K562 (cell line): ENCODE measurements around the gene GLP2R. TPM values are rescaled to one million over a fixed set of nuclear protein-coding genes. Genes with fewer than 3 reads are reported as not detected.

Source experiments
- ATAC-seq: fragments of 200-7000 bp; cut with Tn5 transposase; 3 replicates; pipeline ENCODE4 v1.9.1; 2020; ENCODE audit warnings: moderate library complexity
- BruUV-seq: library from RNA; stranded (reverse); fragments of 400-500 nt; replicated peaks from 2 replicates; lab custom pipeline; 2021; lab: Mats Ljungman, UMichigan
- CTCF ChIA-PET: fragments of 300-600 bp; formaldehyde crosslinking; extraction: SDS; loops from one replicate; lab custom pipeline; 2021; ENCODE audit warnings: low intra/inter-chr PET ratio; lab: Yijun Ruan, JAX
- POLR2A ChIA-PET: fragments of 300-600, 350-650 bp; sonication (Branson Sonifier 250); formaldehyde crosslinking; extraction: SDS; loops from one replicate; lab custom pipeline; 2021; ENCODE audit warnings: antibody characterized with exemption, inconsistent platforms; lab: Yijun Ruan, JAX
- DNase-seq, 4 experiments: peaks; one replicate each; pipeline versions ENCODE4 v3.0.0 to v3.0.0-alpha.2; 2011 to 2018; ENCODE audit warnings: low spot score in 3 of 4, mixed read lengths in 3 of 4; ENCODE audit errors: extremely low read depth in 1 of 4
- FAIRE-seq: peaks from 2 replicates; lab custom pipeline; 2011; peaks lifted over from hg19 to GRCh38; lab: Jason Lieb, UNC
- H2AFZ ChIP-seq: 2 replicates; pipeline ENCODE4 v1.6.0; 2011; ENCODE audit warnings: low read depth, low read length, control low read depth, inconsistent platforms
- H3K27ac ChIP-seq: fragments of 200-600 bp; 3 replicates; pipeline ENCODE4 v1.8.0; 2011; ENCODE audit warnings: low read depth, mild to moderate bottlenecking, control low read depth, inconsistent platforms, low read length, moderate library complexity, mixed read lengths; ENCODE audit errors: extremely low read depth
- H3K27me3 ChIP-seq, 2 experiments: fragments of 300-600 bp in 1 of 2; 2 replicates in 1 of 2; 3 replicates in 1 of 2; pipeline versions ENCODE4 v1.6.0 to v1.8.0; 2011; ENCODE audit warnings: inconsistent platforms in 2 of 2, low read length in 2 of 2, mild to moderate bottlenecking in 1 of 2, mixed read lengths in 1 of 2, moderate library complexity in 1 of 2; ENCODE audit not compliant: control insufficient read depth in 2 of 2, insufficient read depth in 2 of 2
- H3K36me3 ChIP-seq: fragments of 300-600 bp; 3 replicates; pipeline ENCODE4 v1.8.0; 2011; ENCODE audit warnings: mild to moderate bottlenecking, low read length, inconsistent platforms; ENCODE audit not compliant: control insufficient read depth, insufficient read depth
- H3K4me1 ChIP-seq, 2 experiments: fragments of 200-600 bp in 1 of 2; replicated peaks in 1 of 2; 2 replicates in 1 of 2; 3 replicates in 1 of 2; pipeline versions ENCODE4 v1.5.1 to v1.8.0; 2011; ENCODE audit warnings: inconsistent platforms in 2 of 2, low read length in 2 of 2, mild to moderate bottlenecking in 1 of 2, mixed read lengths in 1 of 2, moderate library complexity in 1 of 2; ENCODE audit not compliant: control insufficient read depth in 2 of 2, insufficient read depth in 2 of 2
- H3K4me2 ChIP-seq: 2 replicates; pipeline ENCODE4 v1.6.1; 2011; ENCODE audit warnings: low read length, control low read depth, inconsistent platforms, mixed read lengths; ENCODE audit not compliant: insufficient read depth
- H3K4me3 ChIP-seq: fragments of 200-600 bp; sonication (generic), shearing (Covaris generic); 2 replicates; pipeline ENCODE4 v1.5.1; 2016; ENCODE audit warnings: control low read depth, inconsistent platforms
- H3K79me2 ChIP-seq: fragments of 200-600 bp; 3 replicates; pipeline ENCODE4 v1.8.0; 2011; ENCODE audit warnings: low read length, inconsistent platforms; ENCODE audit not compliant: control insufficient read depth, insufficient read depth
- H3K9ac ChIP-seq, 2 experiments: 2 replicates each; pipeline versions ENCODE4 v1.6.0 to v1.6.1; 2011; ENCODE audit warnings: low read depth in 2 of 2, low read length in 2 of 2, control low read depth in 1 of 2, inconsistent platforms in 1 of 2, mild to moderate bottlenecking in 1 of 2, mixed read lengths in 1 of 2; ENCODE audit not compliant: insufficient read depth in 1 of 2
- H3K9me1 ChIP-seq: one replicate; pipeline ENCODE4 v1.6.0; 2011; ENCODE audit warnings: inconsistent platforms, mild to moderate bottlenecking, low read length, moderate library complexity; ENCODE audit not compliant: control insufficient read depth, insufficient read depth
- H3K9me3 ChIP-seq: replicated peaks from 2 replicates; pipeline ENCODE4 v1.5.1; 2011; ENCODE audit warnings: low read depth, low read length, inconsistent platforms; ENCODE audit not compliant: control insufficient read depth, insufficient read depth
- H4K20me1 ChIP-seq: replicated peaks from 2 replicates; pipeline ENCODE4 v1.6.1; 2011; ENCODE audit warnings: low read length, inconsistent platforms, mixed read lengths; ENCODE audit not compliant: control insufficient read depth, insufficient read depth
- BDP1 ChIP-seq: IDR thresholded peaks from 3 replicates; pipeline ENCODE4 v1.6.1; 2011; ENCODE audit not compliant: insufficient read length, insufficient read depth
- HNRNPH1 ChIP-seq: fragments of 200-400 bp; formaldehyde crosslinking; optimal IDR thresholded peaks from 2 replicates; pipeline ENCODE3; 2017; ENCODE audit warnings: low read depth, mild to moderate bottlenecking, low read length, moderate library complexity
- NCOA6 ChIP-seq: fragments of 450-650 bp; IDR thresholded peaks from 2 replicates; pipeline ENCODE4 v1.6.1; 2017; ENCODE audit warnings: mild to moderate bottlenecking
- NFE2 ChIP-seq: IDR thresholded peaks from 2 replicates; pipeline ENCODE4 v1.6.1; 2014; ENCODE audit warnings: antibody characterized with exemption, low read depth
- POLR2B ChIP-seq: fragments of 450-650 bp; IDR thresholded peaks from 2 replicates; pipeline ENCODE4 v1.6.1; 2018; ENCODE audit warnings: low read depth; ENCODE audit not compliant: partially characterized antibody
- SIX5 ChIP-seq, 2 experiments: IDR thresholded peaks; 2 replicates each; pipeline ENCODE4 v1.6.1; 2011; ENCODE audit warnings: low read length in 2 of 2, borderline replicate concordance in 1 of 2, low read depth in 1 of 2, mild to moderate bottlenecking in 1 of 2, moderate library complexity in 1 of 2; ENCODE audit not compliant: insufficient read depth in 1 of 2
- SOX6 ChIP-seq: fragments of 450-650 bp; IDR thresholded peaks from 2 replicates; pipeline ENCODE4 v1.6.1; 2014; ENCODE audit warnings: mild to moderate bottlenecking
- ZNF134 ChIP-seq: fragments of 250-450 bp; sonication (Bioruptor Pico); conservative IDR thresholded peaks from 2 replicates; pipeline ENCODE4 v1.4.0; 2020
- WGBS: fragments of 100-300 bp; shearing (Covaris generic); methylation state at CpG from one replicate; pipeline ENCODE4 v1.1.6; 2016; ENCODE audit warnings: low coverage, mixed read lengths; ENCODE audit not compliant: insufficient coverage; ENCODE audit errors: missing lambda C conversion rate; 5-methylcytosine and 5-hydroxymethylcytosine counted together
- in situ Hi-C: fragments of 300-500 bp; cut with MboI; formaldehyde crosslinking; loops from 4 replicates; pipeline ENCODE4 v1.15.0; 2018; ENCODE audit warnings: inconsistent platforms, mixed read lengths
- intact Hi-C: fragments of 100-400 bp; cut with micrococcal nuclease; formaldehyde crosslinking; loops from 2 replicates; pipeline ENCODE4 v1.14.2; 2022
- polyA plus RNA-seq, 8 experiments: library from polyadenylated mRNA; depleted of rRNA in 4 of 8; stranded (reverse) in 5 of 8; unstranded in 3 of 8; fragments of >200 nt; fragmentation: Nextera tagmentation in 2 of 8; fragmentation: Illumina TruSeq in 1 of 8; extraction: Ambion mirVana in 2 of 8; extraction: Trizol in 1 of 8; gene quantifications; 2 replicates each; pipeline versions ENCODE4 v1.2.1 to v1.2.3, GENCODE V29; 2011 to 2014; ENCODE audit warnings: inconsistent platforms in 1 of 8, missing spikeins in 1 of 8
- total RNA-seq, 7 experiments: library from RNA; depleted of rRNA in 6 of 7; stranded (reverse); fragments of >200 nt in 6 of 7; fragmentation: Illumina TruSeq in 2 of 7; extraction: Trizol in 2 of 7; gene quantifications; 2 replicates each; pipeline versions ENCODE4 v1.2.1 to v1.2.3, GENCODE V29; 2011 to 2021; ENCODE audit warnings: low replicate concordance in 1 of 7
- TF ChIP-seq, protein P1 (sequence below): fragments of 250-450 bp; sonication (Bioruptor Pico); IDR thresholded peaks from 2 replicates; pipeline ENCODE4 v1.6.1; 2021; ENCODE audit warnings: mild to moderate bottlenecking
- TF ChIP-seq, protein P2 (sequence below): fragments of 450-650 bp; IDR thresholded peaks from 2 replicates; pipeline ENCODE4 v1.6.1; 2017; ENCODE audit warnings: mild to moderate bottlenecking, moderate library complexity
- TF ChIP-seq, protein P3 (sequence below), 2 experiments: fragments of 450-650 bp in 1 of 2; sonication (generic) in 1 of 2; formaldehyde crosslinking; conservative IDR thresholded peaks; 2 replicates each; pipeline versions ENCODE4 v1.4.0 to v1.8.1; 2020 to 2022; ENCODE audit warnings: mild to moderate bottlenecking in 1 of 2, missing genetic modification reagents in 1 of 2

Gene GLP2R
- total and polyA plus RNA-seq, 9 of the 15 experiments (the other 6 are each of a cell fraction or from before 2014, with no cell fraction given): not detected

DNA sequence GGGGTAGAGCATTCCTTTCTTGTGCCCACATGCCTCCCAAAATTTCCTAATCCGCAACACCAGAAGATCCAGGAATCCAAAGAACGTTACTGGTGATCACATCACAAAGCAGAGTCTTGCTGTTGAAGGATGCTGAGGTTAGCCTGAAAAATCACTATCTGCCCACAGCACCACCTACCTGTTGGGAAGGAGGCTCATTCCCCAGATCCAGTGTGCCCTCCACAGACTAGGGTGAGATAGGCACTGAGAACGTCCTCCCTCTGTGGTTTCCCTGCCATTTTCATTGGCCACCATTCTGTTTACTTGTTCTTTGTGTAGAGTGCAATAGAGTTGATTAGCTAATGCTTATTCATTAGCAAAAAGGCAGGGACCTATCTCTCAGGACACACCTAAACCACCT is 49.0 kb downstream of the GLP2R start:
- Histone ChIP-seq H3K36me3 (no peaks in the 10 kb centered on the region), H3K4me3 (no peak overlapping the region), H3K9me1 (no peaks in the 10 kb centered on the region), H3K27me3 (no peaks in the 10 kb centered on the region; a peak in 1 of 5 replicates), H3K4me1 (no peaks in the 10 kb centered on the region), H3K4me2 (no peak overlapping the region), H4K20me1 (no peaks in the 10 kb centered on the region), H3K9me3 (no peaks in the 10 kb centered on the region), H3K9ac (no peak overlapping the region), H2AFZ (no peak overlapping the region), H3K27ac (no peak overlapping the region), H3K79me2 (no peaks in the 10 kb centered on the region)
- intact Hi-C loops (no loop called here), in situ Hi-C loops (no loop called here)
- DNase-seq: no peak
- ChIA-PET CTCF (no interaction called here), POLR2A (no interaction called here)
- no peak for TF ChIP-seq ZNF134 (CRISPR knock-in tag)
- TF ChIP-seq, protein P1, sequence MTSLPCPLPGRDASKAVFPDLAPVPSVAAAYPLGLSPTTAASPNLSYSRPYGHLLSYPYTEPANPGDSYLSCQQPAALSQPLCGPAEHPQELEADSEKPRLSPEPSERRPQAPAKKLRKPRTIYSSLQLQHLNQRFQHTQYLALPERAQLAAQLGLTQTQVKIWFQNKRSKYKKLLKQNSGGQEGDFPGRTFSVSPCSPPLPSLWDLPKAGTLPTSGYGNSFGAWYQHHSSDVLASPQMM: no peak
- no TSS peak for BruUV-seq
- ATAC-seq: no peak
- no peak for FAIRE-seq
- 0% methylated on average over 2 of the region's 3 CpGs for WGBS

- Histone ChIP-seq H3K79me2 (no peaks in the 10 kb centered on the region), H3K9me3 (no peaks in the 10 kb centered on the region), H2AFZ (no peak overlapping the region), H3K36me3 (no peaks in the 10 kb centered on the region), H3K9me1 (no peaks in the 10 kb centered on the region), H3K4me3 (no peak overlapping the region), H4K20me1 (no peaks in the 10 kb centered on the region), H3K9ac (no peak overlapping the region), H3K27ac (no peak overlapping the region), H3K4me2 (no peak overlapping the region), H3K4me1 (no peaks in the 10 kb centered on the region), H3K27me3 (no peaks in the 10 kb centered on the region; a peak in 1 of 5 replicates)
- CTCF ChIA-PET: no interaction called here
- no TSS peak for BruUV-seq
- DNase-seq (no peak), ATAC-seq (no peak), FAIRE-seq (no peak)
- in situ Hi-C loops (no loop called here), intact Hi-C loops (no loop called here)
- POLR2A ChIA-PET: no interaction called here
- WGBS: 0% methylated on average over 2 of the region's 3 CpGs
- TF ChIP-seq, protein P2, sequence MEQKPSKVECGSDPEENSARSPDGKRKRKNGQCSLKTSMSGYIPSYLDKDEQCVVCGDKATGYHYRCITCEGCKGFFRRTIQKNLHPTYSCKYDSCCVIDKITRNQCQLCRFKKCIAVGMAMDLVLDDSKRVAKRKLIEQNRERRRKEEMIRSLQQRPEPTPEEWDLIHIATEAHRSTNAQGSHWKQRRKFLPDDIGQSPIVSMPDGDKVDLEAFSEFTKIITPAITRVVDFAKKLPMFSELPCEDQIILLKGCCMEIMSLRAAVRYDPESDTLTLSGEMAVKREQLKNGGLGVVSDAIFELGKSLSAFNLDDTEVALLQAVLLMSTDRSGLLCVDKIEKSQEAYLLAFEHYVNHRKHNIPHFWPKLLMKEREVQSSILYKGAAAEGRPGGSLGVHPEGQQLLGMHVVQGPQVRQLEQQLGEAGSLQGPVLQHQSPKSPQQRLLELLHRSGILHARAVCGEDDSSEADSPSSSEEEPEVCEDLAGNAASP: no peak
- TF ChIP-seq, protein P3, sequence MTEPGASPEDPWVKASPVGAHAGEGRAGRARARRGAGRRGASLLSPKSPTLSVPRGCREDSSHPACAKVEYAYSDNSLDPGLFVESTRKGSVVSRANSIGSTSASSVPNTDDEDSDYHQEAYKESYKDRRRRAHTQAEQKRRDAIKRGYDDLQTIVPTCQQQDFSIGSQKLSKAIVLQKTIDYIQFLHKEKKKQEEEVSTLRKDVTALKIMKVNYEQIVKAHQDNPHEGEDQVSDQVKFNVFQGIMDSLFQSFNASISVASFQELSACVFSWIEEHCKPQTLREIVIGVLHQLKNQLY (CRISPR knock-in tag; conservative IDR thresholded peaks at IDR 0.05): no peak
- TF ChIP-seq BDP1 (no peak), NCOA6 (no peak), HNRNPH1 (no peak), NFE2 (no peak), SOX6 (no peak), SIX5 (IDR thresholded peaks at IDR 0.05; ENCODE audit: borderline replicate concordance in 1 of 2, insufficient read depth in 1 of 2, low read depth in 1 of 2, low read length in 2 of 2) (no peak), POLR2B (no peak)
These were observed 49.7 kb downstream of the GLP2R start for GRCh38 chr17:9875441-9875840.
